ENCODE measurements around the gene MAPK11. TPM values are rescaled to one million over a fixed set of nuclear protein-coding genes. Genes with fewer than 3 reads are reported as not detected.

MAPK11 gene
- total and polyA plus RNA-seq, 2 donors (not counting 1 experiment from before 2014, with no cell fraction given), result 8.1 to 9.9 TPM

DNA sequence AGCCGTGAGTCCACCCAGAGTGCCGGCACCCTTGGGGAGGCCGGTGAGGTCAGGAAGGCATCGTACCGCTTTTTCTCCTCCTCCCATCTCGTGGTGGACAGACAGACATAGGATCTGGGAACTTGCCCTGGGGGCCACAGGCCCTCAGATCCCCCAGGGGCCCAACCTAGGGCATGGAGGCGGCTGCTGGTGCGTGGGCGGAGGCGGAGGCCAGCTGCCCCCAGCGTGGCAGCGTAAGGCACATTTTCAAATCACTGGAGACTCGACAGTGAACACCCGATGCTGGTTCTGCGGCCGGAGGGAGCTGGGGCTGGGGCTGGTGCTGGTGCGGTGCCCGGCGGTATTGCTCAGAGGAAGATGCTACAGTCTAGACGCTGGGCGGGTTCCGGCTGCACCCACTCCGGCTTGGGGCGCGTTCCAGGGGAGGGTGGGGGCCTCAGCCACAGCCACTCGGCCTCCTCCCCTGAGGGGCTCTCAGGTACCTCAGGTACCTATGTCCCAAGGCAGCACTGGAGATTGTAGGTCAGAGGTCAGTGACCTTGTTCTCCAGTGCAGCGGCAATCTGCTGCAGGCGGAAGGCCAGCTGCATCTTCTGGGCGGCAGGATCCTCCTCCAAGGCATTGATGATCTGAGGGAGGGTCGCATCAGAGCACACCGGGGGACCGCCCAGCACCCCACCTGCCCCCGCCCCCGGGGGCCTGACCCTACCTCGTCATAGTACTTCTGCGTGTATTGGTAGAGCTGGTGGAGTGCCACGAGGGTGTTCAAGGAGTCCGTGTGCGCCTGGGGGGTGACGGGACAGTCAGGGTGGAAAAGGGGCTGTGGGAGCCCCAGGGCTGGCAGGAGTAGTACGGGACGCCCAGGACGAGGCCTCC, 5.2 kb upstream of the MAPK11 start:
- no peak for TF ChIP-seq EZH2 (IDR thresholded peaks at IDR 0.05; ENCODE audit: borderline replicate concordance, insufficient read depth, low read depth, low read length, poor library complexity, severe bottlenecking)
- TF ChIP-seq, protein P1, sequence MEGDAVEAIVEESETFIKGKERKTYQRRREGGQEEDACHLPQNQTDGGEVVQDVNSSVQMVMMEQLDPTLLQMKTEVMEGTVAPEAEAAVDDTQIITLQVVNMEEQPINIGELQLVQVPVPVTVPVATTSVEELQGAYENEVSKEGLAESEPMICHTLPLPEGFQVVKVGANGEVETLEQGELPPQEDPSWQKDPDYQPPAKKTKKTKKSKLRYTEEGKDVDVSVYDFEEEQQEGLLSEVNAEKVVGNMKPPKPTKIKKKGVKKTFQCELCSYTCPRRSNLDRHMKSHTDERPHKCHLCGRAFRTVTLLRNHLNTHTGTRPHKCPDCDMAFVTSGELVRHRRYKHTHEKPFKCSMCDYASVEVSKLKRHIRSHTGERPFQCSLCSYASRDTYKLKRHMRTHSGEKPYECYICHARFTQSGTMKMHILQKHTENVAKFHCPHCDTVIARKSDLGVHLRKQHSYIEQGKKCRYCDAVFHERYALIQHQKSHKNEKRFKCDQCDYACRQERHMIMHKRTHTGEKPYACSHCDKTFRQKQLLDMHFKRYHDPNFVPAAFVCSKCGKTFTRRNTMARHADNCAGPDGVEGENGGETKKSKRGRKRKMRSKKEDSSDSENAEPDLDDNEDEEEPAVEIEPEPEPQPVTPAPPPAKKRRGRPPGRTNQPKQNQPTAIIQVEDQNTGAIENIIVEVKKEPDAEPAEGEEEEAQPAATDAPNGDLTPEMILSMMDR (IDR thresholded peaks at IDR 0.05), result no peak
- Histone ChIP-seq H3K4me1 (ENCODE audit: control insufficient read depth in 2 of 2, insufficient read depth in 2 of 2, low read length in 2 of 2) (peaks cover 12 to 19% of the 10 kb centered on the region in 2 donors), H3K27me3 (replicated peaks in 1 of 4; ENCODE audit: control extremely low read depth in 1 of 4, control insufficient read depth in 3 of 4, insufficient read depth in 4 of 4, low read length in 3 of 4) (peaks cover 0 to 14% (median 4%) of the 10 kb centered on the region in 4 experiments), H3K4me2 (replicated peaks; ENCODE audit: low read depth, low read length, poor library complexity, severe bottlenecking) (no peak overlapping the region), H3K27ac (ENCODE audit: low read length in 2 of 2) (no peak overlapping the region), H2AFZ (ENCODE audit: insufficient read depth, low read depth, low read length, poor library complexity, severe bottlenecking) (no peak overlapping the region), H3K4me3 (ENCODE audit: control extremely low read depth in 1 of 5, extremely low read depth in 1 of 5, insufficient read depth in 1 of 5, low read depth in 2 of 5, low read length in 4 of 5) (no peak overlapping the region), H3K36me3 (replicated peaks in 1 of 2; ENCODE audit: control extremely low read depth in 1 of 2, control insufficient read depth in 1 of 2, extremely low read depth in 1 of 2, insufficient read depth in 2 of 2, low read length in 1 of 2) (no peaks in the 10 kb centered on the region), H3K9ac (ENCODE audit: low read length) (no peak overlapping the region), H3K79me2 (ENCODE audit: control insufficient read depth, insufficient read depth, low read length) (no peaks in the 10 kb centered on the region), H4K20me1 (ENCODE audit: control insufficient read depth, insufficient read depth, low read length, poor library complexity, severe bottlenecking) (peaks cover 11% of the 10 kb centered on the region), H3K9me3 (ENCODE audit: control extremely low read depth in 1 of 3, control insufficient read depth in 2 of 3, insufficient read depth in 1 of 3, low read length in 2 of 3) (no peaks in the 10 kb centered on the region)
- no peaks in the 10 kb centered on the region for H3K27me3 Mint-ChIP-seq
- peaks cover 9% of the 10 kb centered on the region for H3K4me1 Mint-ChIP-seq
- H3K9me3 Mint-ChIP-seq (ENCODE audit: insufficient read depth), result no peaks in the 10 kb centered on the region
- H3K4me3 Mint-ChIP-seq, result no peak overlapping the region
- ATAC-seq (ENCODE audit: low read depth) (no peak), DNase-seq (no peak)
- CTCF ChIA-PET, result interaction anchor here (0.9 to 2.9 kb wide), 15 partner anchors 19 to 345 kb away, joined by 3 to 67 read pairs (median 8); partner anchors contain the start of genes DENND6B, PLXNB2 and SCO2
- intact Hi-C loops (cut with micrococcal nuclease), result loop anchor here (1.0 kb wide), 1 partner anchor 52 kb away; the partner anchor contains the start of gene DENND6B
- no peak overlapping the region for H3K27ac Mint-ChIP-seq
- WGBS (ENCODE audit: insufficient coverage), result 95% methylated on average over 43 of the region's 43 CpGs
- POLR2A ChIA-PET, result interaction anchor here (1.4 kb wide), 1 partner anchor 19 kb away, joined by 6 read pairs; no protein-coding TSS in a partner anchor

DNA sequence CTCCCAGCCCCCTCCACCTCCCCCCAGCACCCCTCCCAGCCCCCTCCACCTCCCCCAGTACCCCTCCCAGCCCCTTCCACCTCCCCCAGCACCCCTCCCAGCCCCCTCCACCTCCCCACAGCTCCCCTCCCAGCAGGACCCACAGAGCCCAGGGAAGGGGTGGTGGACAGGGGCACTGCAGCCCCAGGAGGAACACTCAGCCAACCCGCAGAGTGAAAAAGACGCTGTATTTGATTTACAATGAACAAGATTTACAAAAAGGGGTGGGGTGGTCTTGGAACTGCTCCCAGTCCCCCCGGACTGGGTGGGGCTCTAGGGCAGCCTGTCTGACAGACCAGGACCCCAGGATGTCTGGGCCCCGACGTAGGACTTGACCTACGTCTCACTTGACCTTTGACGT, 4.6 kb upstream of the MAPK11 start:
- no peaks in the 10 kb centered on the region for H3K27me3 Mint-ChIP-seq
- H3K9me3 ChIP-seq (ENCODE audit: control extremely low read depth in 1 of 3, control insufficient read depth in 2 of 3, insufficient read depth in 1 of 3, low read length in 2 of 3), result no peaks in the 10 kb centered on the region
- no peak for TF ChIP-seq EZH2 (IDR thresholded peaks at IDR 0.05; ENCODE audit: borderline replicate concordance, insufficient read depth, low read depth, low read length, poor library complexity, severe bottlenecking)
- TF ChIP-seq, protein P1 (IDR thresholded peaks at IDR 0.05), result no peak
- no peaks in the 10 kb centered on the region for H3K36me3 ChIP-seq (replicated peaks in 1 of 2; ENCODE audit: control extremely low read depth in 1 of 2, control insufficient read depth in 1 of 2, extremely low read depth in 1 of 2, insufficient read depth in 2 of 2, low read length in 1 of 2)
- H3K27ac Mint-ChIP-seq, result no peak overlapping the region
- peaks cover 9% of the 10 kb centered on the region for H3K4me1 Mint-ChIP-seq
- no peaks in the 10 kb centered on the region for H3K9me3 Mint-ChIP-seq (ENCODE audit: insufficient read depth)
- ChIA-PET POLR2A (no interaction called here), CTCF (interaction anchor here (1.6 to 2.9 kb wide), 6 partner anchors 19 to 251 kb away, joined by 5 to 67 read pairs (median 10); partner anchors contain the start of genes DENND6B, HDAC10 and SCO2)
- no peak overlapping the region for H3K4me3 Mint-ChIP-seq
- H4K20me1 ChIP-seq (ENCODE audit: control insufficient read depth, insufficient read depth, low read length, poor library complexity, severe bottlenecking), result peaks cover 11% of the 10 kb centered on the region
- H3K27ac ChIP-seq (ENCODE audit: low read length in 2 of 2), result no peak overlapping the region
- intact Hi-C loops (cut with micrococcal nuclease), result loop anchor here (1.0 kb wide), 1 partner anchor 68 kb away; no protein-coding TSS in a partner anchor
- peaks cover 12 to 21% of the 10 kb centered on the region in 2 donors for H3K4me1 ChIP-seq (ENCODE audit: control insufficient read depth in 2 of 2, insufficient read depth in 2 of 2, low read length in 2 of 2)
- no peak overlapping the region for H3K4me3 ChIP-seq (ENCODE audit: control extremely low read depth in 1 of 5, extremely low read depth in 1 of 5, insufficient read depth in 1 of 5, low read depth in 2 of 5, low read length in 4 of 5)
- WGBS (ENCODE audit: insufficient coverage), result 87% methylated on average over 7 of the region's 7 CpGs
- no peak for DNase-seq
- H3K27me3 ChIP-seq (replicated peaks in 1 of 4; ENCODE audit: control extremely low read depth in 1 of 4, control insufficient read depth in 3 of 4, insufficient read depth in 4 of 4, low read length in 3 of 4), result peaks cover 0 to 15% (median 4%) of the 10 kb centered on the region in 4 experiments
- no peak overlapping the region for H3K9ac ChIP-seq (ENCODE audit: low read length)
- H3K79me2 ChIP-seq (ENCODE audit: control insufficient read depth, insufficient read depth, low read length), result no peaks in the 10 kb centered on the region
- ATAC-seq (ENCODE audit: low read depth), result no peak
- no peak overlapping the region for H3K4me2 ChIP-seq (replicated peaks; ENCODE audit: low read depth, low read length, poor library complexity, severe bottlenecking)
- no peak overlapping the region for H2AFZ ChIP-seq (ENCODE audit: insufficient read depth, low read depth, low read length, poor library complexity, severe bottlenecking)

All from B cell (primary cell).